GM12875 (cell line): ENCODE measurements around the gene PCDHB9.
"Not testable (repeated sequence)": the region's sequence is repeated elsewhere in the genome, so short reads cannot be mapped to it uniquely, and the experiment has no call there.

Experiments used
- H3K4me3 ChIP-seq: one replicate; pipeline ENCODE4 v1.5.1; 2011; ENCODE audit warnings: low read depth, low read length, control low read depth
- TF ChIP-seq, protein P1 (sequence below): IDR thresholded peaks from 2 replicates; pipeline ENCODE4 v1.5.1; 2011; ENCODE audit warnings: low read depth, mild to moderate bottlenecking, control low read depth, inconsistent platforms, low read length, moderate library complexity, borderline replicate concordance; ENCODE audit not compliant: insufficient read depth

PCDHB9 gene

DNA sequence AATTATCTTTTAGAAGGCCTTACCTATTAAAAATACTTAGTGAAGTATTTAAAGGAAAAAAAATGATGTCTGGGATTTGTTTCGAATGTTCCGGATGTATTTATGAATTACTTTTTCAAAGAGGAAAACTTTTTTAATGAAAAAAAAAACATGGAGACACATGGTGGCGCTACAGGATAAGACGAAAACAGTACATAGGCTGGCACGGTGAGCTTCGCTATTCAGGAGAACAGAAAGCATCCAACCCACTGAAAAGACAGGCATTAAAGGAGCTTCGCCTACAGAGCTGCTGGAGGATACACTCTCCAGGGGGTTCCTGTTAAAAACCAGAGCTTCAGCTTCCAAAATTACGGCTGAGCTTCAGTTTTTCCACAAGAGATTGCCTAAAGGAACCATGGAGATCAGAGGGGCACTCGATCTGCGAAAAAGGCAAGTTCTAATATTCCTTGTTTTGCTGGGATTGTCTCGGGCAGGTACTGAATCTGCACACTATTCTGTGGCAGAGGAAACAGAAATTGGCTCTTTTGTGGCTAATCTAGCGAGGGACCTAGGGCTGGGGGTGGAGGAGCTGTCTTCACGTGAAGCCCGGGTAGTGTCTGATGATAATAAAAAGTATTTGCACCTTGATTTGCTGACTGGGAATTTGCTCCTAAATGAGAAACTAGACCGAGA is 36.3 kb downstream of the PCDHB9 start, which contains the start of gene PCDHB14:
PCDHB14 (plus strand) TSS at position 232 of the 672 bp plus-strand sequence; CDS start at position 395, 163 bp downstream.
- H3K4me3 ChIP-seq: no peak within 1 kb of the TSS
- TF ChIP-seq, protein P1, sequence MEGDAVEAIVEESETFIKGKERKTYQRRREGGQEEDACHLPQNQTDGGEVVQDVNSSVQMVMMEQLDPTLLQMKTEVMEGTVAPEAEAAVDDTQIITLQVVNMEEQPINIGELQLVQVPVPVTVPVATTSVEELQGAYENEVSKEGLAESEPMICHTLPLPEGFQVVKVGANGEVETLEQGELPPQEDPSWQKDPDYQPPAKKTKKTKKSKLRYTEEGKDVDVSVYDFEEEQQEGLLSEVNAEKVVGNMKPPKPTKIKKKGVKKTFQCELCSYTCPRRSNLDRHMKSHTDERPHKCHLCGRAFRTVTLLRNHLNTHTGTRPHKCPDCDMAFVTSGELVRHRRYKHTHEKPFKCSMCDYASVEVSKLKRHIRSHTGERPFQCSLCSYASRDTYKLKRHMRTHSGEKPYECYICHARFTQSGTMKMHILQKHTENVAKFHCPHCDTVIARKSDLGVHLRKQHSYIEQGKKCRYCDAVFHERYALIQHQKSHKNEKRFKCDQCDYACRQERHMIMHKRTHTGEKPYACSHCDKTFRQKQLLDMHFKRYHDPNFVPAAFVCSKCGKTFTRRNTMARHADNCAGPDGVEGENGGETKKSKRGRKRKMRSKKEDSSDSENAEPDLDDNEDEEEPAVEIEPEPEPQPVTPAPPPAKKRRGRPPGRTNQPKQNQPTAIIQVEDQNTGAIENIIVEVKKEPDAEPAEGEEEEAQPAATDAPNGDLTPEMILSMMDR: no peak

- not testable (repeated sequence) for H3K4me3 ChIP-seq
These were observed 37.9 kb downstream of the PCDHB9 start for GRCh38 chr5:141224844-141225243.

DNA sequence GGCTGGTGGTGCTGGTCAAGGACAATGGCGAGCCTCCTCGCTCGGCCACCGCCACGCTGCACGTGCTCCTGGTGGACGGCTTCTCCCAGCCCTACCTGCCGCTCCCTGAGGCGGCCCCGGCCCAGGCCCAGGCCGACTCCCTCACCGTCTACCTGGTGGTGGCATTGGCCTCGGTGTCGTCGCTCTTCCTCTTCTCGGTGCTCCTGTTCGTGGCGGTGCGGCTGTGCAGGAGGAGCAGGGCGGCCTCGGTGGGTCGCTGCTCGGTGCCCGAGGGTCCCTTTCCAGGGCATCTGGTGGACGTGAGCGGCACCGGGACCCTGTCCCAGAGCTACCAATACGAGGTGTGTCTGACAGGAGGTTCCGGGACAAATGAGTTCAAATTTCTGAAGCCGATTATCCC is 38.5 kb downstream of the PCDHB9 start:
- H3K4me3 ChIP-seq: not testable (repeated sequence)

DNA sequence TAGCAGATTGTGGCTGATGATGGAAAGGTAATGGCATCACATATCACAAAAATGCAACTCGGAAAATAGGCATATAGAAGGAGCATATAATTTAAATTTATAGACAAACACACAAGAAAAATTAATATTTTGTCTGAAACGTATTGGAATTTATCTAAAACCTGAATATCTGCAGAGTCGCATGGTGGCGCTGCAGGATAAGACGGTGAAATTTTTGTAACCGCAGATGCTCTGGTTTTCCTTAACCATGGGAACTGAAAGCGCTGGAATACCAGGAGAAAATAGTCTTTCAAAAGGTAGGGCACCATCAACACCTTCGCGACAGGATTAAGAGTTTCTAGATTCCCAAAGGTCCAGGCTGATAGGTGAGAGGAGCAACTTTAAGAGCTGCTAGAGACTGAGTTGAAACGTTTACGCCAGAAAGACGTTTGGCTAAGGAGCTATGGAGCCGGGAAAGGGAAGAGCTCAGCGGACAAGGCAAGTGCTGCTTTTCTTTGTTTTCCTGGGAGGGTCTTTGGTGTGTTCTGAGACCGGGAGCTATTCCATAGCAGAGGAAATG is 47.2 kb downstream of the PCDHB9 start:
- TF ChIP-seq, protein P1: no peak
- no peak overlapping the region for H3K4me3 ChIP-seq

DNA sequence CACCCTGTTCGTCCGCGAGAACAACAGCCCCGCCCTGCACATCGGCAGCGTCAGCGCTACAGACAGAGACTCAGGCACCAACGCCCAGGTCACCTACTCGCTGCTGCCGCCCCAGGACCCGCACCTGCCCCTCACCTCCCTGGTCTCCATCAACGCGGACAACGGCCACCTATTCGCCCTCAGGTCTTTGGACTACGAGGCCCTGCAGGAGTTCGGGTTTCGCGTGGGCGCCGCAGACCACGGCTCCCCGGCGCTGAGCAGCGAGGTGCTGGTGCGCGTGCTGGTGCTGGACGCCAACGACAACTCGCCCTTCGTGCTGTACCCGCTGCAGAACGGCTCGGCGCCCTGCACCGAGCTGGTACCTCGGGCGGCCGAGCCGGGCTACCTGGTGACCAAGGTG is 49.0 kb downstream of the PCDHB9 start:
- not testable (repeated sequence) for H3K4me3 ChIP-seq

- TF ChIP-seq, protein P1: no peak
These were observed 49.8 kb downstream of the PCDHB9 start for GRCh38 chr5:141236516-141237313.

More at GRCh38 chr5:141236516-141237313, 49.8 kb downstream of the PCDHB9 start:
- H3K4me3 ChIP-seq: no peak overlapping the region
